Hepatocyte (in vitro differentiated cells): Measurements from ENCODE around the gene ASTN2. TPM values are rescaled to one million over a fixed set of nuclear protein-coding genes. Genes with fewer than 3 reads are reported as not detected.

Experiments
- DNase-seq: peaks from one replicate; pipeline ENCODE4 v3.0.0-alpha.2; 2016; ENCODE audit warnings: low spot score
- H2AFZ ChIP-seq: fragments of 200-600 bp; sonication (generic); 2 replicates; pipeline ENCODE4 v1.6.0; 2016; ENCODE audit warnings: antibody characterized with exemption, mild to moderate bottlenecking
- H3K27ac ChIP-seq: fragments of 200-600 bp; sonication (generic); 2 replicates; pipeline ENCODE4 v1.5.1; 2016; ENCODE audit warnings: mild to moderate bottlenecking
- H3K27me3 ChIP-seq: fragments of 200-600 bp; sonication (generic); 2 replicates; pipeline ENCODE4 v1.6.1; 2016
- H3K36me3 ChIP-seq: fragments of 200-600 bp; sonication (generic); replicated peaks from 2 replicates; pipeline ENCODE4 v1.5.1; 2016; ENCODE audit warnings: low read depth; ENCODE audit not compliant: insufficient read depth
- H3K4me1 ChIP-seq: fragments of 200-600 bp; sonication (generic); 2 replicates; pipeline ENCODE4 v1.5.1; 2016; ENCODE audit warnings: mild to moderate bottlenecking, moderate library complexity; ENCODE audit not compliant: insufficient read depth
- H3K4me2 ChIP-seq: fragments of 200-600 bp; sonication (generic); 2 replicates; pipeline ENCODE4 v1.6.0; 2016
- H3K4me3 ChIP-seq: fragments of 200-600 bp; sonication (generic); 2 replicates; pipeline ENCODE4 v1.5.1; 2016; ENCODE audit warnings: mild to moderate bottlenecking
- H3K79me2 ChIP-seq: fragments of 200-600 bp; sonication (generic); 2 replicates; pipeline ENCODE4 v1.6.0; 2017; ENCODE audit warnings: mild to moderate bottlenecking
- H3K9me2 ChIP-seq: fragments of 200-600 bp; sonication (generic); replicated peaks from 2 replicates; pipeline ENCODE4 v1.6.0; 2017; ENCODE audit warnings: mild to moderate bottlenecking; ENCODE audit not compliant: insufficient read depth
- H3K9me3 ChIP-seq: fragments of 200-600 bp; sonication (generic); 2 replicates; pipeline ENCODE4 v1.5.1; 2016; ENCODE audit warnings: low read depth, mild to moderate bottlenecking
- H4K20me1 ChIP-seq: fragments of 200-600 bp; sonication (generic); 2 replicates; pipeline ENCODE4 v1.6.0; 2016; ENCODE audit warnings: mild to moderate bottlenecking; ENCODE audit not compliant: insufficient read depth, poor library complexity, severe bottlenecking
- CTCF ChIP-seq: fragments of 200-600 bp; sonication (generic); IDR thresholded peaks from 2 replicates; pipeline ENCODE4 v1.5.1; 2016; ENCODE audit warnings: antibody characterized with exemption, mild to moderate bottlenecking; ENCODE audit not compliant: poor library complexity
- EZH2 ChIP-seq: fragments of 200-600 bp; sonication (generic); IDR thresholded peaks from 2 replicates; pipeline ENCODE4 v1.6.1; 2016; ENCODE audit warnings: antibody characterized with exemption, mild to moderate bottlenecking, borderline replicate concordance
- EZH2phosphoT487 ChIP-seq: fragments of 200-600 bp; sonication (generic); IDR thresholded peaks from one replicate; pipeline ENCODE4 v1.6.1; 2018; ENCODE audit warnings: antibody characterized with exemption, mild to moderate bottlenecking, low read depth, moderate library complexity; ENCODE audit not compliant: unreplicated experiment, severe bottlenecking
- WGBS: methylation state at CpG from one replicate; pipeline ENCODE4 v1.1.6; 2016; ENCODE audit warnings: low lambda C conversion rate; ENCODE audit errors: missing lambda C conversion rate; 5-methylcytosine and 5-hydroxymethylcytosine counted together
- polyA plus RNA-seq: library from polyadenylated mRNA; unstranded; fragments of >200 nt; fragmentation: Nextera tagmentation; extraction: Ambion mirVana; gene quantifications from 2 replicates; pipeline ENCODE4 v1.2.1, GENCODE V29; 2016
- total RNA-seq: library from RNA; depleted of rRNA; stranded (reverse); fragments of >200 nt; gene quantifications from 2 replicates; pipeline ENCODE4 v1.2.3, GENCODE V29; 2014

The ASTN2 gene
- total and polyA plus RNA-seq, 2 experiments from 2014 or later, result 6.4 to 8.4 TPM

GRCh38 chr9:116668970-116669695 lies 745.7 kb downstream of the ASTN2 start:
- Histone ChIP-seq H3K4me2 (no peak overlapping the region), H3K79me2 (no peaks in the 10 kb centered on the region), H3K9me2 (no peaks in the 10 kb centered on the region), H3K27me3 (no peaks in the 10 kb centered on the region), H2AFZ (no peak overlapping the region), H4K20me1 (no peaks in the 10 kb centered on the region), H3K36me3 (no peaks in the 10 kb centered on the region), H3K4me3 (no peak overlapping the region), H3K9me3 (peaks cover 3% of the 10 kb centered on the region), H3K4me1 (no peaks in the 10 kb centered on the region), H3K27ac (no peak overlapping the region)
- TF ChIP-seq EZH2 (no peak), EZH2phosphoT487 (no peak), CTCF (no peak)
- 93% methylated on average over 4 of the region's 4 CpGs for whole genome bisulfite sequencing
- DNase-seq, result no peak

- no peak for DNase-seq
- TF ChIP-seq EZH2, result no peak
- no peak for TF ChIP-seq EZH2phosphoT487
- TF ChIP-seq CTCF, result no peak
- Histone ChIP-seq H2AFZ (no peak overlapping the region), H3K27ac (peak overlapping the region; percentile 82), H3K4me2 (peak overlapping the region; percentile 35), H3K4me3 (no peak overlapping the region), H3K9me3 (no peaks in the 10 kb centered on the region), H3K4me1 (peaks cover 6% of the 10 kb centered on the region), H3K79me2 (no peaks in the 10 kb centered on the region), H4K20me1 (no peaks in the 10 kb centered on the region), H3K27me3 (no peaks in the 10 kb centered on the region), H3K9me2 (no peaks in the 10 kb centered on the region), H3K36me3 (no peaks in the 10 kb centered on the region)
- 97% methylated on average over 1 of the region's 1 CpG for WGBS
These were observed 751.3 kb downstream of the ASTN2 start for GRCh38 chr9:116663581-116663980.

GRCh38 chr9:116662646-116663310 lies 752.1 kb downstream of the ASTN2 start:
- no peak for DNase-seq

More at GRCh38 chr9:116662646-116663310, 752.1 kb downstream of the ASTN2 start:
- H3K79me2 ChIP-seq, result no peaks in the 10 kb centered on the region
- no peak overlapping the region for H3K4me3 ChIP-seq
- H3K9me3 ChIP-seq, result no peaks in the 10 kb centered on the region
- H2AFZ ChIP-seq, result no peak overlapping the region
- H3K4me2 ChIP-seq, result peak overlapping the region; percentile 35
- no peaks in the 10 kb centered on the region for H4K20me1 ChIP-seq
- TF ChIP-seq EZH2phosphoT487, result no peak
- no peak for TF ChIP-seq CTCF
- no peak for TF ChIP-seq EZH2
- 74% methylated on average over 6 of the region's 6 CpGs for WGBS
- peaks cover 6% of the 10 kb centered on the region for H3K4me1 ChIP-seq
- H3K27me3 ChIP-seq, result no peaks in the 10 kb centered on the region
- peak overlapping the region; percentile 82 for H3K27ac ChIP-seq
- H3K36me3 ChIP-seq, result no peaks in the 10 kb centered on the region
- no peaks in the 10 kb centered on the region for H3K9me2 ChIP-seq
